Naive thymus-derived CD8-positive, alpha-beta T cell (primary cell): ENCODE results near the gene OR4M1. TPM values are rescaled to one million over a fixed set of nuclear protein-coding genes. Genes with fewer than 3 reads are reported as not detected.
"Not testable (repeated sequence)": the region's sequence is repeated elsewhere in the genome, so short reads cannot be mapped to it uniquely, and the experiment has no call there.

ENCODE experiments used
- ATAC-seq, 2 donors: fragments of 150-1000 bp; cut with Tn5 transposase in 1 of 2; sonication (Bioruptor Pico), chemical (Tn5 transposase) in 1 of 2; 1 replicate in 1 of 2; 2 replicates in 1 of 2; pipeline ENCODE4 v1.10.0; 2021; ENCODE audit warnings: mild to moderate bottlenecking in 2 of 2, moderate library complexity in 2 of 2
- POLR2A ChIA-PET: fragments of 350-600 bp; sonication (Branson Sonifier 250); formaldehyde crosslinking; loops from one replicate; lab custom pipeline; 2021; ENCODE audit warnings: antibody characterized with exemption; lab: Charles Lee
- DNase-seq, 10 donors: peaks; one replicate each; pipeline versions ENCODE4 v3.0.0 to v3.0.0-alpha.2; 2020 to 2022
- H3K27ac Mint-ChIP-seq, 10 donors: one replicate each; pipeline ENCODE4 v1.8.0; 2020 to 2022; ENCODE audit warnings: mild to moderate bottlenecking in 10 of 10, mixed read lengths in 10 of 10, moderate library complexity in 4 of 10, inconsistent platforms in 1 of 10
- H3K27me3 Mint-ChIP-seq, 5 donors: one replicate each; pipeline ENCODE4 v1.8.0; 2021 to 2022; ENCODE audit warnings: mixed read lengths in 5 of 5
- H3K36me3 Mint-ChIP-seq, 3 donors: one replicate each; pipeline ENCODE4 v1.8.0; 2020 to 2022; ENCODE audit warnings: mixed read lengths in 3 of 3, mild to moderate bottlenecking in 2 of 3, inconsistent platforms in 1 of 3
- H3K4me1 Mint-ChIP-seq, 4 donors: one replicate each; pipeline ENCODE4 v1.8.0; 2021 to 2022; ENCODE audit warnings: mixed read lengths in 4 of 4
- H3K4me3 Mint-ChIP-seq, 10 donors: one replicate each; pipeline ENCODE4 v1.8.0; 2020 to 2022; ENCODE audit warnings: mild to moderate bottlenecking in 10 of 10, mixed read lengths in 10 of 10, moderate library complexity in 6 of 10, inconsistent platforms in 1 of 10
- H3K9me3 Mint-ChIP-seq, 9 donors: one replicate each; pipeline ENCODE4 v1.8.0; 2020 to 2022; ENCODE audit warnings: mixed read lengths in 9 of 9, mild to moderate bottlenecking in 3 of 9, inconsistent platforms in 1 of 9, moderate library complexity in 1 of 9
- polyA plus RNA-seq, 3 donors: library from polyadenylated mRNA; unstranded; fragments of 300-500 nt; fragmentation: Illumina TruSeq; gene quantifications; one replicate each; pipeline ENCODE4 v1.2.3, GENCODE V29; 2021
- total RNA-seq, 8 experiments: library from RNA in 2 of 8; stranded (reverse) in 2 of 8; gene quantifications; one replicate each; pipeline ENCODE4 v1.2.3 and lab custom pipeline; 2021 to 2026

The OR4M1 gene
- total and polyA plus RNA-seq, 5 experiments from 2014 or later = not detected

DNA sequence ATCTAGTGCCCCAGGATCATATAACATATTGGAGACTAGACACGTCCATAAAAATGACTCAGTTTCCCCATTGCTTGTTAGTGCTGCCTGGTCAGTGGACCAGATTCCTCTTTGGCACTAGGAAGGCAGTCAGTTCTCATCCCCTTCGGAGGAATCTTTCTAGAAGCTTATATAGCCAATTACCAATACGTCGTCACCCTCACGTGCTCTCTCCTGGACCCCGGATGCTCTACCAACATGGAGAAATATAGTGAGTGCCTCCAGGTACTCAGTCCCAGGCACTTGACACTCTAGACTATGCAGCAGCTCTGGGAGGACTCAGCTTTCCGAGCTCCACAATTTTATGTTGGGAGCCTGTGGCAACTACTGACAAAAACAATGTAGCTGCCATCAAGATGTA, 14.8 kb downstream of the OR4M1 start:
- POLR2A ChIA-PET, H3K4me1 Mint-ChIP-seq, ATAC-seq, H3K27ac Mint-ChIP-seq, H3K4me3 Mint-ChIP-seq, H3K36me3 Mint-ChIP-seq, H3K27me3 Mint-ChIP-seq, DNase-seq, H3K9me3 Mint-ChIP-seq: not testable (repeated sequence)

DNA sequence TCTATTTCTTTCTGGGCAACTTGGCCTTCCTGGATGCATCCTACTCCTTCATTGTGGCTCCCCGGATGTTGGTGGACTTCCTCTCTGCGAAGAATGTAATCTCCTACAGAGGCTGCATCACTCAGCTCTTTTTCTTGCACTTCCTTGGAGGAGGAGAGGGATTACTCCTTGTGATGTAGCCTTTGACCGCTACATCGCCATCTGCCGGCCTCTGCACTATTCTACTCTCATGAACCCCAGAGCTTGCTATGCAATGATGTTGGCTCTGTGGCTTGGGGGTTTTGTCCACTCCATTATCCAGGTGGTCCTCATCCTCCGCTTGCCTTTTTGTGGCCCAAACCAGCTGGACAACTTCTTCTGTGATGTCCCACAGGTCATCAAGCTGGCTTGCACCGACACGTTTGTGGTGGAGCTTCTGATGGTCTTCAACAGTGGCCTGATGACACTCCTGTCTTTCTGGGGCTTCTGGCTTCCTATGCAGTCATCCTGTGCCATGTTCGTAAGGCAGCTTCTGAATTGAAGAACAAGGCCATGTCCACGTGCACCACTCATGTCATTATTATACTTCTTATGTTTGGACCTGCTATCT, 23.3 kb downstream of the OR4M1 start:
- H3K27me3 Mint-ChIP-seq, H3K36me3 Mint-ChIP-seq, H3K27ac Mint-ChIP-seq, DNase-seq, POLR2A ChIA-PET, H3K4me3 Mint-ChIP-seq, H3K4me1 Mint-ChIP-seq, ATAC-seq, H3K9me3 Mint-ChIP-seq: not testable (repeated sequence)

DNA sequence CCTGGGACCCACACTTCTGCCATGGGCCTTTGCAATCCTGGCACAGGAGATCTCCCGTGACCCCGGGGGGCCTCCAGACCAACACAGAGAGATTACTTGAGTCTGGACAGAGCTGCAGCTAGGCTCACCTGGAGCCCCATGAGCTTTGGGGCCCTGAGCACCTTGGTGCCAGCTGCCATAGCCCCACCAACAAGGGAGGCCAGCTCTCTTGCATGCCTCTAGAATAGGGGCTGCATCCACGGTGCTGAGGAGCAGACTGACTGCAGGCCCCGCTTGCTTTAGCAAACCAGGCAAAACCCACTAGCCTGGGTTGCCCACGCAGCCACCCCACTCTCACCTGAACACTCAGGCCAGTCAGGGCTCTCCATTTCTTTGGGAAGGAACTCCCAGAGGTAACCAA, 26.6 kb downstream of the OR4M1 start:
- Mint-ChIP-seq H3K27ac (no peak overlapping the region), H3K27me3 (peaks cover 0 to 2% (median 0%) of the 10 kb centered on the region in 5 donors), H3K4me1 (no peaks in the 10 kb centered on the region), H3K4me3 (no peak overlapping the region), H3K9me3 (peaks cover 0 to 8% (median 0%) of the 10 kb centered on the region in 9 donors), H3K36me3 (no peaks in the 10 kb centered on the region)
- POLR2A ChIA-PET = no interaction called here
- DNase-seq = no peak
- ATAC-seq = peak in 1 of 2 donors; percentile 15

GRCh38 chr14:19800282-19801117, 27.2 kb downstream of the OR4M1 start:
- no peaks in the 10 kb centered on the region for H3K4me1 Mint-ChIP-seq
- POLR2A ChIA-PET = no interaction called here
- DNase-seq (no peak), ATAC-seq (peak in 1 of 2 donors; percentile 14)
- peaks cover 0 to 8% (median 0%) of the 10 kb centered on the region in 9 donors for H3K9me3 Mint-ChIP-seq
- H3K36me3 Mint-ChIP-seq = no peaks in the 10 kb centered on the region
- no peak overlapping the region for H3K4me3 Mint-ChIP-seq
- no peak overlapping the region for H3K27ac Mint-ChIP-seq
- peaks cover 0 to 2% (median 0%) of the 10 kb centered on the region in 5 donors for H3K27me3 Mint-ChIP-seq

DNA sequence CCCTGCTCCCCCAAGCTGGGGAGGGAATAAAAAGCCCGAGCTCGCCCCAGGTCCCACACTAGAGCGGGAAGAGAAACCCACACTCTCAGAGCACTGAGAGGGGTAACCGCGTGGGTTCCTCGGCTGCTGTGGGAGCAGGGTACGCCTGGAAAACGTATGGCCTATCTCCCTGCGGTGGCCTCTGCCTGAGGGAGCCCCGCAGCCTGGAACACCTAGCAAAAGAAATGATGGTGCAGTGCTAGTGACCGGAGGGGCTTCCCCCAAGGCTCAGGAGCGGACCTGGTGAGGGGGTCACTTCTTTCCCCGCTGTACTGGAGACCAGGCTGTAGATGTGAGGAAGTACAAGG, 27.8 kb downstream of the OR4M1 start:
- no peak for DNase-seq
- peaks cover 0 to 8% (median 0%) of the 10 kb centered on the region in 9 donors for H3K9me3 Mint-ChIP-seq
- peaks cover 0 to 2% (median 0%) of the 10 kb centered on the region in 5 donors for H3K27me3 Mint-ChIP-seq
- no peaks in the 10 kb centered on the region for H3K4me1 Mint-ChIP-seq
- H3K36me3 Mint-ChIP-seq = no peaks in the 10 kb centered on the region
- POLR2A ChIA-PET = no interaction called here
- peak in 1 of 2 donors; percentile 20 for ATAC-seq
- no peak overlapping the region for H3K4me3 Mint-ChIP-seq
- no peak overlapping the region for H3K27ac Mint-ChIP-seq

GRCh38 chr14:19803470-19803869, 30.2 kb downstream of the OR4M1 start, which contains the start of gene OR4N2:
OR4N2 (plus strand) TSS chr14:19803770; CDS start chr14:19827449, 23,679 bp downstream.
- H3K4me1 Mint-ChIP-seq, H3K4me3 Mint-ChIP-seq, H3K36me3 Mint-ChIP-seq, POLR2A ChIA-PET, ATAC-seq, DNase-seq, H3K27me3 Mint-ChIP-seq, H3K27ac Mint-ChIP-seq: not testable (repeated sequence)
- peaks cover 0 to 14% (median 2%) of the 10 kb centered on the region in 9 donors for H3K9me3 Mint-ChIP-seq

- ATAC-seq, H3K4me3 Mint-ChIP-seq, DNase-seq, H3K27ac Mint-ChIP-seq, POLR2A ChIA-PET, H3K27me3 Mint-ChIP-seq, H3K36me3 Mint-ChIP-seq, H3K4me1 Mint-ChIP-seq: not testable (repeated sequence)
- peaks cover 0 to 14% (median 6%) of the 10 kb centered on the region in 9 donors for H3K9me3 Mint-ChIP-seq
Measured at GRCh38 chr14:19813171-19813920, 40.0 kb downstream of the OR4M1 start.

- ATAC-seq, DNase-seq, H3K4me3 Mint-ChIP-seq, POLR2A ChIA-PET, H3K4me1 Mint-ChIP-seq: not testable (repeated sequence)
- Mint-ChIP-seq H3K9me3 (peaks cover 0 to 20% (median 10%) of the 10 kb centered on the region in 9 donors), H3K36me3 (peaks cover 0 to 22% (median 0%) of the 10 kb centered on the region in 3 donors), H3K27ac (peak overlapping the region in 1 of 10 donors; percentile 0), H3K27me3 (peaks cover 0 to 11% (median 6%) of the 10 kb centered on the region in 5 donors)
Measured at GRCh38 chr14:19819879-19820278, 46.6 kb downstream of the OR4M1 start.

- ATAC-seq, H3K4me1 Mint-ChIP-seq, H3K27ac Mint-ChIP-seq, DNase-seq, POLR2A ChIA-PET, H3K4me3 Mint-ChIP-seq: not testable (repeated sequence)
- H3K9me3 Mint-ChIP-seq = peaks cover 0 to 20% (median 10%) of the 10 kb centered on the region in 9 donors
- peaks cover 0 to 22% (median 0%) of the 10 kb centered on the region in 3 donors for H3K36me3 Mint-ChIP-seq
- peaks cover 0 to 11% (median 6%) of the 10 kb centered on the region in 5 donors for H3K27me3 Mint-ChIP-seq
Measured at GRCh38 chr14:19821016-19821415, 47.7 kb downstream of the OR4M1 start.

- POLR2A ChIA-PET = no interaction called here
Measured at GRCh38 chr14:19823178-19823577, 49.9 kb downstream of the OR4M1 start.

GRCh38 chr14:19823765-19824164, 50.5 kb downstream of the OR4M1 start:
- peaks cover 0 to 20% (median 10%) of the 10 kb centered on the region in 9 donors for H3K9me3 Mint-ChIP-seq
- ATAC-seq (no peak), DNase-seq (no peak)
- POLR2A ChIA-PET = no interaction called here
- peaks cover 0 to 2% (median 0%) of the 10 kb centered on the region in 4 donors for H3K4me1 Mint-ChIP-seq
- no peak overlapping the region for H3K27ac Mint-ChIP-seq
- peaks cover 0 to 11% (median 6%) of the 10 kb centered on the region in 5 donors for H3K27me3 Mint-ChIP-seq
- no peak overlapping the region for H3K4me3 Mint-ChIP-seq
- H3K36me3 Mint-ChIP-seq = peaks cover 0 to 22% (median 0%) of the 10 kb centered on the region in 3 donors

More at GRCh38 chr14:19823178-19823577, 49.9 kb downstream of the OR4M1 start:
- H3K27ac Mint-ChIP-seq = no peak overlapping the region
- peaks cover 0 to 20% (median 10%) of the 10 kb centered on the region in 9 donors for H3K9me3 Mint-ChIP-seq
- peaks cover 0 to 11% (median 6%) of the 10 kb centered on the region in 5 donors for H3K27me3 Mint-ChIP-seq
- H3K4me1 Mint-ChIP-seq = peaks cover 0 to 2% (median 0%) of the 10 kb centered on the region in 4 donors
- H3K4me3 Mint-ChIP-seq = no peak overlapping the region
- DNase-seq = no peak
- ATAC-seq = no peak
- H3K36me3 Mint-ChIP-seq = peaks cover 0 to 22% (median 0%) of the 10 kb centered on the region in 3 donors

- H3K27me3 Mint-ChIP-seq, H3K4me3 Mint-ChIP-seq, H3K9me3 Mint-ChIP-seq, H3K4me1 Mint-ChIP-seq, ATAC-seq, H3K36me3 Mint-ChIP-seq, POLR2A ChIA-PET, H3K27ac Mint-ChIP-seq, DNase-seq: not testable (repeated sequence)
Measured at GRCh38 chr14:19827626-19828244, 54.4 kb downstream of the OR4M1 start.
